Effector CD4-positive, alpha-beta T cell (primary cell): ENCODE results near the gene GFER.
"Not testable (repeated sequence)": the region's sequence is repeated elsewhere in the genome, so short reads cannot be mapped to it uniquely, and the experiment has no call there.

Source experiments
- DNase-seq: peaks from one replicate; pipeline ENCODE4 v3.0.0-alpha.2; 2020

Gene GFER

DNA sequence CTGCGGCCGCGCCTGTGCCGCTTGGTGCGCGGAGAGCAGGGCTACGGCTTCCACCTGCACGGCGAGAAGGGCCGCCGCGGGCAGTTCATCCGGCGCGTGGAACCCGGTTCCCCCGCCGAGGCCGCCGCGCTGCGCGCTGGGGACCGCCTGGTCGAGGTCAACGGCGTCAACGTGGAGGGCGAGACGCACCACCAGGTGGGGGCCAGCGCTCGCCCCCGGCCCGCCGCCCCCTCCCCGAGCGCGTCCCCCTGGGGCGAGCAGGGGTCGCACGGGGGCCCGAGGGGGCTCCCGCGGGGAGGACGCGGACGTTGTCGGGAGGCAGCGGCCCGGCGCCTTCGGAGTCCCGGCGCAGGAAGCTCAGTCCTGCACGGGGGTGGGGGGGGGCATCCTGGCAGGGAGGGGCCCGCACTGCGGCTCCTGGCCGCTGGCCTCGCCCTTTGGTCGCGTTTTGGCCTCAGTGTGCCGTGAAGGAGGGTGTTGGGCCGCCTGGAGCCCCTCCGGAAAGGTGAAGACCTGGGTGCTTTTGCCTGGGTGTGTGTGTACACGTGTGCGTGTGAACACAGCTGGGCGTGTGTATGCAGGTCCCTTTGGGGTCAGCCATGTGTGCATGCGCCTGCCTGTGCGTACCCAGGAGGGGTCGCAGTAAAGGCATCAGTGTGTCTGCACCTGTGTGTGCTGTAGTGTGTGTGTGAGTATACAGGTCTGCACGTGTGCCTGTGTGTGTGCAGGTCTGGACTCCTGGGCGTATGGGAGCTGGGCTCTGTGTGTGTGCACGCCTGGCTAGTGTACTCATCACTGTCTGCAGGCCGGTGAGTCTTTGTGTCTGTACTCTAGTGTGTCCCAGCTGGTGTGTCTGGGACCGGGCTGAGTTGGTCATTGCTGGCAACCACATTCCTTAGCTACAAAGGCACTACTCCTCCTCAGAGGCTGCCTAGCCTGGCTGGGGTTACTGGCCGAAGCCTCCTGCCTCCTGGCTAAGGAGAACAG lies 43.3 kb downstream of the GFER start:
- DNase-seq = no peak

- DNase-seq = no peak
These were observed 44.2 kb downstream of the GFER start for GRCh38 chr16:2028146-2028545.

- no peak for DNase-seq
These were observed 44.7 kb downstream of the GFER start for GRCh38 chr16:2028620-2029220.

DNA sequence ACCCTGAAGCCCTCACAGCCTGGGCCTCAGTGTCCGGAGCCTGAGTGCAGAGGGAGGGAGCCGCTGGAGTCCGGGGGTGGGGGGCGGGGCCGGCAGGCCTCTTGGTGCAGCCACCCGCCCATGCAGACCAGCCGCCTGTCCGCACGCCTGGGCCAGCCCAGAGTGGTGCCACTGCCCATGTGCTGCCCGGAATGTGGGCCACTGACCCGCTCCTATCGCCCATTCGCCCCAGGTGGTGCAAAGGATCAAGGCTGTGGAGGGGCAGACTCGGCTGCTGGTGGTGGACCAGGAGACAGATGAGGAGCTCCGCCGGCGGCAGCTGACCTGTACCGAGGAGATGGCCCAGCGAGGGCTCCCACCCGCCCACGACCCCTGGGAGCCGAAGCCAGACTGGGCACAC lies 45.4 kb downstream of the GFER start:
- no peak for DNase-seq

DNA sequence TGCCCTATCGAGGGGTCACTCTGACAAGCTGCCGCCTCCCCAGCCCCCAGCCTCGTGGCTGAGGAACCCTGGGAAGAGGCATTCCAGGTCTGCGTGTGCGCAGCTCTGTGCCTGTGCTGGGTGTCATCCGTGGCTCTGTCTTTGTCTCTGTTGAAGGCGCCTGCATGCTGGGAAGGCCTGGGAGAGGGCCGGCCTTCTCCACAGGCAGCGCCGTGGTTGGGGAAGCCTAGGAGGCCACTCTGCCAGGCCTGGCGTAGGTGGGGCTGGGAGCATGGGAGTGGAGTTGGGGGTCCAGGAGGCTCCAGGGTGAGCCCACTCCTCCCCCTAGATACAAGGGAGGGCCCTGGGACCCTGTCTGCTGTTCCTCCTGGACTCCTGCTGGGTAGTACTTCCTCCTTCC lies 46.0 kb downstream of the GFER start:
- no peak for DNase-seq

DNA sequence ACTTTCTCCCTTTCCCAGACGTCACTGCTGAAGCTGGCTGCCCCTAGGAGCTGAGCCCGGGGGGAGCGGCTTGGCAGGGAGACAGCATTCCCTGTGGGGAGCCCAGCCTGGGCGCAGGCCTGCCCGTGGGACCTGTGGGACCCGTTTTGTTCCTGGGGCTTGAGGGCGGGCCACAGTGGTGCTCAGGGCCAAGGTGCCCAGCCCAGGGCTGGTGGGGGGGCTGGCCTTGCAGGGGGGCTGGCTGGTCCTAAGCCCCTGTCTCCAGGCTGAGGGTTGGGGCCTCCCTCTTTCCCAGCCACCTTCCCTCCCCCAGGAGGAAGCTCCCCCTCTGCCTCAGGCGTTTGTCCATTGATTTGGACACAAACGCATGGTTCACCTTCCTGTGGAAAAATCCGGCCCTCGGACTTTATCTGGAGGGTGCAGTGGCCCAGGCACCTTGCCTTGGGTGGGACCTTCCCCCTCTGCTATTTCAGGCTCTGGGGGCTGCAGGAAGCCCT lies 47.1 kb downstream of the GFER start:
- DNase-seq = no peak

DNA sequence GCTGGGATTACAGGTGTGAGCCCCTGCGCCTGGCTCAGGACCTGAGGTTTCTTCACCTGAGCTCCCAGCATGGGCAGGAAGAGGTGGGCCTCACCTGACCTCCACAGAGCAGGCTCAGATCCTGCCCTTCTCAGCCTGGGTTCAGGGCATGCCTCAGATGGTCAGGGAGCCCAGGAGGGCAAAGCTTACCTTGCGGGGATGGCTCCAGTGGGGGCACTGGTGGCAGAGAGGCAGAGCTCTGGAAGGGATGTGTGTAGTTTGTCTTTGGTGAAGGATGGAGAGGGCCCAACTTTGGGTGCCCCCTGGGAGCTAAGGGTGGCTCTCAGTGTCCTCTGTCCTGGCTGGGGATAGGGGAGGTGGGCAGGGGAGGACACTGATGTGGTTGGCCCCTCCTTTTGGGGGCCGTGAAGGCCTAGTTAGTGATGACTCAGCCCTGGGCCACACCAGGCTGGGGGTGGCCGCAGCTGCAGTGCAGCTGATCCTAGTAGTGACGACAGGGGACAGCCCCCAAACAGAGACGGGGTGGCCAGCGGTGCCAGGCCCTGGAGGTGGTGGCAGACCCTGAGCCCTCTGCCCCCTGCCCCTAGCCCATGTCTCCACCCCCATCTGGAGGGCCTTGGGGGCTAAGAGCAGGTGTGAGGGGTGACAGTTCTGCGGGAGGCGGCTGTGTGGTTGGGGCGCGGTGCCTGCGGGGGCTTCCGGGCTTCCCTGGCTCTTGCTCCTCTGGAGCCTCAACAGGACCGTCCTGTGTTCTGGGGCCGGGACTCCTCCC lies 48.5 kb downstream of the GFER start:
- DNase-seq = no peak

DNA sequence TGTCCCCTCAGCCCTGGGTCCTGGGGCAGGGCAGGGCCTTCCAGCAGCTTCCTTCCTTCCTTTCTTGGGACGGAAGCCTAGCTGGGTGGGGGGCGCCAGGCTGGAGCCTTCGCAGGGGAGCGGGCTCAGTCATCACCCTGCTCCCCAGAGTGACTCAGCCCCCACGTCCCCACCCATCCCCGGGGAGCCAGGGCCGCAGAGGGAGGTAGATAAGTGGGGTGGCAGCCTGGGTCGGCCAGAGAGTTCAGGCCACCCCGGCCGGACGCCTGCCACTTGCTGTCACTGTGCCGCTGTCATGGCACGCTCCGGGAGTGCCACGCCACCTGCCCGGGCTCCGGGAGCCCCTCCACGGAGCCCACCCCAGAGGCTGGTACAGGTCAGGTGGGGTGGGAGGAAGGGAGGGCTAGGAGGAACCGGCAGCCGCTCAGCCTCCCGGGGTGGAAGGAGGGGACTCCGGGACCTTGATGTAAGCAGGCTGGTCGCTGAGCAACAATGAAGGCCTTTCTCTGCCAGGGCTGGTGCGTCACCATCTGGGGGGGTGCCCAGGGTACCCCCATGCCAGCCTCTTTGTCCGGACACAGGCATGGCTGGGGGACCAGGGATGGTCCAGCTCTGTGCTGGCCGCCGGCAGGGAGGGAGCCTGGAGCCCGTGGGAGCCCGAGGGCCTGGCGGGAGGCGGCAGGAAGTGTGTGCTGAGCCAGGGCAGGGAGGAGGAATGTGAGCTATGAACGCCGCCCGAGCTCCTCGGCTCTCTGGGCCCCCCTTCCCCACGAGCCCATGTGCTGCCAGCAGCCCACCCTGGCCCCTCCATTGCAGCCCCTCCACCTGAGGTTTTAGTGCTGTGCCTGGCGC lies 49.3 kb downstream of the GFER start:
- no peak for DNase-seq

GRCh38 chr16:2033909-2034695 lies 50.1 kb downstream of the GFER start:
- not testable (repeated sequence) for DNase-seq

DNA sequence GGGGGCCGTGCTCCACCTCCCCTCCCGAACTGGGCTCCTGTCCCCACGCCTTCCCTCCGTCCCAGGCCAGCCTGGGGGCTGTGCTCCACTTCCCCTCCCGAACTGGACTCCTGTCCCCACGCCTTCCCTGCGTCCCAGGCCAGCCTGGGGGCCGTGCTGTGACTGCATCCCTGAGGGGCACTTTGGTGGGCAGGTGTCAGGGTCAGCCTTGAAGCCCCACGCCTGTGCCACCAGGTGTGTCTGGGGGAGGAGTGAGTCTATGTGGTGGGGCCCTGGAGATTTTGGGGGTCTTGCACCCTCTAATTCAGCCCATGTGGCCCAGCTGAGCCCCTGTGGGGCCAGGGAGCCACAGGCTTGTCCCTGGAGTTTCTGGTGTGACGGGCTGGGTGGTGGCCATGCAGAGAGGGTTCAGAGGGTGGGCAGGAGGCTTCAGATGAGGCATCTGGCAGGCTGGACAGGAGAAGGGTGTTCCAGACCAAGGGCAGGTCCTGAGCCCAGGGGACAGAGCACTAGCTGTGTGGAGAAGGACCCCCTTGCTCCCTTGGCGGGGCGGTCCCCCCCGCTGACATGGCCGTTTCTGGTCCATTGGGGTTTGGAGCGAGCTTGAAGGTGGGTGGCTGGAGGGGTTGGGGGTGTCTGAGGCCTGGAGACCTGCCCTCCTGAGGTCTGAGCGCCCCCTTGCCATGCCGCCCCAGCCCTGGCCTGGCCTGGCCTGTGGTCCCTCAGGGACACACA lies 50.9 kb downstream of the GFER start:
- DNase-seq = no peak

GRCh38 chr16:2035431-2036199 lies 51.6 kb downstream of the GFER start:
- no peak for DNase-seq

DNA sequence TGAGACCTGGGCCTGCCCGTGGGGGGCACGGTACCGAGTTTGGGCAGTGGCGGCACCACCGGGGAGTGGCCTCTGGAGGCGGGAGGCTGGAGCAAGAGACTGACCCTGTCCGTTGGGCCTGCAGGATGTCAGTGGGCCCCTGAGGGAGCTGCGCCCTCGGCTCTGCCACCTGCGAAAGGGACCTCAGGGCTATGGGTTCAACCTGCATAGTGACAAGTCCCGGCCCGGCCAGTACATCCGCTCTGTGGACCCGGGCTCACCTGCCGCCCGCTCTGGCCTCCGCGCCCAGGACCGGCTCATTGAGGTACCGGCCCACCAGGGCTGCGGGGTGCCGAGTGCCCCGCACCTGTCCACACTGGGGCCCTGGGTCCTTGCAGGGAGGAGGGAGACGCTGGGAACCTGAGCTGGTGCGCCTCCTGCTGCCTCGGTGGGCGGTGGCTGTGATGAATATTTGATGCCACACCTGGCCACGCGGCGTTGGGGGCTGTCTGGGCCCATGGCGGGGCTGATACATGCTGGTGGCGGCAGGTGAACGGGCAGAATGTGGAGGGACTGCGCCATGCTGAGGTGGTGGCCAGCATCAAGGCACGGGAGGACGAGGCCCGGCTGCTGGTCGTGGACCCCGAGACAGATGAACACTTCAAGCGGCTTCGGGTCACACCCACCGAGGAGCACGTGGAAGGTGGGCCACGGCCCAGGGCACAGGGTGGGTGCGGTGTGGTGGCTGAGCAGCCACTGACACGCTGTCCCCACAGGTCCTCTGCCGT lies 52.4 kb downstream of the GFER start:
- no peak for DNase-seq

GRCh38 chr16:2037115-2037514 lies 53.1 kb downstream of the GFER start:
- no peak for DNase-seq
